Neural cell (in vitro differentiated cells): ENCODE data around the gene CKAP2.
"Not testable (repeated sequence)": the region's sequence is repeated elsewhere in the genome, so short reads cannot be mapped to it uniquely, and the experiment has no call there.

ENCODE experiments used
- EZH2 ChIP-seq: fragments of 200-600, 300-800 bp; shearing (Covaris generic), sonication (generic); IDR thresholded peaks from 2 replicates; pipeline ENCODE4 v1.6.1; 2014; ENCODE audit warnings: antibody characterized with exemption, low read length, borderline replicate concordance, mild to moderate bottlenecking; ENCODE audit not compliant: insufficient read depth, poor library complexity, severe bottlenecking
- TAF1 ChIP-seq: IDR thresholded peaks from 2 replicates; pipeline ENCODE4 v1.6.1; 2012; ENCODE audit warnings: low read depth
- TF ChIP-seq, protein P1 (sequence below): IDR thresholded peaks from 2 replicates; pipeline ENCODE4 v1.6.1; 2012; ENCODE audit warnings: borderline replicate concordance
- TF ChIP-seq, protein P2 (sequence below): fragments of 450-650 bp; IDR thresholded peaks from 2 replicates; pipeline ENCODE4 v1.5.1; 2014; ENCODE audit warnings: antibody characterized with exemption, mild to moderate bottlenecking, moderate library complexity; ENCODE audit not compliant: poor library complexity, severe bottlenecking

DNA sequence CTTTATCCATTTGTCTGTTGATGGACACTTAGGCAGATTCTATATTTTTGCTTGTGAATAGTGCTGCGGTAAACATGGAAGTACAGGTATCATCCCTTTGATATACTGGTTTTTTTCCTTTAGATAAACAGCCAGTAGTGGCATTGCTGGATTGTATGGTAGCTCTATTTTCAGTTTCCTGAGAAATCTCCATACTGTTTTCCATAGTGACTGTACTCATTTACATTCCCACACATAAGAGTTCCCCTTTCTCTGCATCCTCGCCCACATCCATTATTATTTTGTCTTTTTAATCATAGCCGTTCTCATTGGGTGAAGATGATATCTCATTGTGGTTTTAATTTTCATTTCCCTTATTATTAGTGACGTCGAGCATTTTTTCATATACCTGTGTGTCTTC lies 35.7 kb downstream of the CKAP2 start:
- not testable (repeated sequence) for TF ChIP-seq TAF1, EZH2
- TF ChIP-seq, protein P1, sequence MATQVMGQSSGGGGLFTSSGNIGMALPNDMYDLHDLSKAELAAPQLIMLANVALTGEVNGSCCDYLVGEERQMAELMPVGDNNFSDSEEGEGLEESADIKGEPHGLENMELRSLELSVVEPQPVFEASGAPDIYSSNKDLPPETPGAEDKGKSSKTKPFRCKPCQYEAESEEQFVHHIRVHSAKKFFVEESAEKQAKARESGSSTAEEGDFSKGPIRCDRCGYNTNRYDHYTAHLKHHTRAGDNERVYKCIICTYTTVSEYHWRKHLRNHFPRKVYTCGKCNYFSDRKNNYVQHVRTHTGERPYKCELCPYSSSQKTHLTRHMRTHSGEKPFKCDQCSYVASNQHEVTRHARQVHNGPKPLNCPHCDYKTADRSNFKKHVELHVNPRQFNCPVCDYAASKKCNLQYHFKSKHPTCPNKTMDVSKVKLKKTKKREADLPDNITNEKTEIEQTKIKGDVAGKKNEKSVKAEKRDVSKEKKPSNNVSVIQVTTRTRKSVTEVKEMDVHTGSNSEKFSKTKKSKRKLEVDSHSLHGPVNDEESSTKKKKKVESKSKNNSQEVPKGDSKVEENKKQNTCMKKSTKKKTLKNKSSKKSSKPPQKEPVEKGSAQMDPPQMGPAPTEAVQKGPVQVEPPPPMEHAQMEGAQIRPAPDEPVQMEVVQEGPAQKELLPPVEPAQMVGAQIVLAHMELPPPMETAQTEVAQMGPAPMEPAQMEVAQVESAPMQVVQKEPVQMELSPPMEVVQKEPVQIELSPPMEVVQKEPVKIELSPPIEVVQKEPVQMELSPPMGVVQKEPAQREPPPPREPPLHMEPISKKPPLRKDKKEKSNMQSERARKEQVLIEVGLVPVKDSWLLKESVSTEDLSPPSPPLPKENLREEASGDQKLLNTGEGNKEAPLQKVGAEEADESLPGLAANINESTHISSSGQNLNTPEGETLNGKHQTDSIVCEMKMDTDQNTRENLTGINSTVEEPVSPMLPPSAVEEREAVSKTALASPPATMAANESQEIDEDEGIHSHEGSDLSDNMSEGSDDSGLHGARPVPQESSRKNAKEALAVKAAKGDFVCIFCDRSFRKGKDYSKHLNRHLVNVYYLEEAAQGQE: not testable (repeated sequence)
- TF ChIP-seq, protein P2, sequence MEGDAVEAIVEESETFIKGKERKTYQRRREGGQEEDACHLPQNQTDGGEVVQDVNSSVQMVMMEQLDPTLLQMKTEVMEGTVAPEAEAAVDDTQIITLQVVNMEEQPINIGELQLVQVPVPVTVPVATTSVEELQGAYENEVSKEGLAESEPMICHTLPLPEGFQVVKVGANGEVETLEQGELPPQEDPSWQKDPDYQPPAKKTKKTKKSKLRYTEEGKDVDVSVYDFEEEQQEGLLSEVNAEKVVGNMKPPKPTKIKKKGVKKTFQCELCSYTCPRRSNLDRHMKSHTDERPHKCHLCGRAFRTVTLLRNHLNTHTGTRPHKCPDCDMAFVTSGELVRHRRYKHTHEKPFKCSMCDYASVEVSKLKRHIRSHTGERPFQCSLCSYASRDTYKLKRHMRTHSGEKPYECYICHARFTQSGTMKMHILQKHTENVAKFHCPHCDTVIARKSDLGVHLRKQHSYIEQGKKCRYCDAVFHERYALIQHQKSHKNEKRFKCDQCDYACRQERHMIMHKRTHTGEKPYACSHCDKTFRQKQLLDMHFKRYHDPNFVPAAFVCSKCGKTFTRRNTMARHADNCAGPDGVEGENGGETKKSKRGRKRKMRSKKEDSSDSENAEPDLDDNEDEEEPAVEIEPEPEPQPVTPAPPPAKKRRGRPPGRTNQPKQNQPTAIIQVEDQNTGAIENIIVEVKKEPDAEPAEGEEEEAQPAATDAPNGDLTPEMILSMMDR: not testable (repeated sequence)
